Spleen (tissue), 7 donors: ENCODE results near the gene ST6GALNAC4.

ENCODE experiments used
- CTCF ChIP-seq, 11 experiments: fragments of 200-600 bp in 7 of 11; fragments of 450-650 bp in 4 of 11; sonication (generic) in 4 of 11; IDR thresholded peaks in 8 of 11; conservative IDR thresholded peaks in 3 of 11; 1 replicate in 7 of 11; 2 replicates in 4 of 11; pipeline versions ENCODE4 v1.4.0 to v1.8.0; 2016 to 2021; ENCODE audit warnings: antibody characterized with exemption in 11 of 11, inconsistent platforms in 4 of 11, mild to moderate bottlenecking in 1 of 11
- POLR2A ChIP-seq, 3 donors: fragments of 450-650 bp; IDR thresholded peaks; one replicate each; pipeline ENCODE4 v1.5.1; 2017; ENCODE audit warnings: antibody characterized with exemption in 3 of 3, mild to moderate bottlenecking in 1 of 3
- donor health status: DM: no; HTN: no; CAD: no; lungs with moderate emphysema.
- donor health status: DM: no; HTN: no; CAD: no.
- donor health status: DM: no; HTN: no; CAD: no.

- TF ChIP-seq CTCF (IDR thresholded peaks at IDR 0.05 in 8 of 11, conservative IDR thresholded peaks at IDR 0.05 in 3 of 11) (no peak), POLR2A (IDR thresholded peaks at IDR 0.05) (no peak)
Observed at GRCh38 chr9:127935765-127936221, 19.0 kb upstream of the ST6GALNAC4 start.
